Measurements from ENCODE around the gene DNAJC3. TPM values are rescaled to one million over a fixed set of nuclear protein-coding genes. Genes with fewer than 3 reads are reported as not detected.

Gene DNAJC3
- total and polyA plus RNA-seq, 2 of the 8 experiments (the other 6 are each of a cell fraction or from before 2014, with no cell fraction given), result 4.3 to 24.1 TPM

- Histone ChIP-seq H4K5ac (ENCODE audit: insufficient read length, low read depth, low read length) (no peak overlapping the region), H3K4me1 (replicated peaks in 1 of 4; ENCODE audit: control insufficient read depth in 3 of 4, insufficient read depth in 4 of 4, low read length in 3 of 4) (no peaks in the 10 kb centered on the region), H3K4ac (replicated peaks; ENCODE audit: insufficient read length, low read depth, low read length) (no peak overlapping the region), H3K79me1 (ENCODE audit: low read depth, low read length) (peaks cover 3% of the 10 kb centered on the region; the same call in 1 of the 2 replicates), H2BK5ac (ENCODE audit: low read depth, low read length) (no peak overlapping the region), H2AFZ (ENCODE audit: low read length) (no peak overlapping the region), H3K9ac (replicated peaks in 1 of 4; ENCODE audit: extremely low read depth in 1 of 4, low read depth in 3 of 4, low read length in 3 of 4) (no peak overlapping the region), H3K27me3 (replicated peaks in 1 of 4; ENCODE audit: control insufficient read depth in 3 of 4, extremely low read depth in 1 of 4, insufficient read depth in 3 of 4, low read length in 3 of 4) (no peaks in the 10 kb centered on the region), H3K4me3 (ENCODE audit: extremely low read depth in 1 of 4, insufficient read depth in 2 of 4, low read depth in 3 of 4, low read length in 4 of 4) (no peak overlapping the region), H3K36me3 (ENCODE audit: control insufficient read depth in 2 of 4, insufficient read depth in 4 of 4, low read length in 3 of 4) (0 out of 8 replicates have a peak, but pooled peaks cover 0 to 3% (median 0%) of the 10 kb centered on the region in 4 experiments), H3K18ac (ENCODE audit: extremely low read depth, low read length) (no peak overlapping the region), H2BK120ac (replicated peaks; ENCODE audit: low read depth, low read length) (no peak overlapping the region), H4K20me1 (replicated peaks in 1 of 2; ENCODE audit: control insufficient read depth in 1 of 2, insufficient read depth in 2 of 2, low read length in 2 of 2) (peaks cover 1 to 3% of the 10 kb centered on the region in 2 experiments), H3K4me2 (ENCODE audit: insufficient read depth in 1 of 2, low read depth in 2 of 2, low read length in 2 of 2) (no peak overlapping the region), H3K23ac (ENCODE audit: insufficient read length) (no peak overlapping the region), H4K8ac (ENCODE audit: extremely low read depth, insufficient read depth, low read length) (no peak overlapping the region), H3K56ac (replicated peaks; ENCODE audit: insufficient read length, low read depth, low read length) (no peak overlapping the region), H4K91ac (replicated peaks; ENCODE audit: insufficient read length, low read length) (no peak overlapping the region), H3K27ac (ENCODE audit: low read depth, low read length) (no peak overlapping the region), H3K79me2 (ENCODE audit: control insufficient read depth in 1 of 2, insufficient read depth in 2 of 2, low read length in 2 of 2) (peaks cover 0 to 4% of the 10 kb centered on the region in 2 experiments; a peak in 1 of 4 replicates), H2BK15ac (ENCODE audit: low read length) (no peak overlapping the region), H3K14ac (ENCODE audit: insufficient read length) (no peak overlapping the region), H3K9me3 (ENCODE audit: insufficient read depth in 2 of 2, low read depth in 1 of 2, low read length in 1 of 2) (no peaks in the 10 kb centered on the region), H2AK5ac (ENCODE audit: low read depth, low read length) (no peak overlapping the region), H2BK12ac (ENCODE audit: low read depth, low read length) (no peak overlapping the region), H2BK20ac (ENCODE audit: low read length) (no peak overlapping the region), H3K23me2 (ENCODE audit: low read depth, low read length) (no peaks in the 10 kb centered on the region; the same call in 1 of the 2 replicates)
- ChIA-PET CTCF (ENCODE audit: partially characterized antibody) (interaction anchor here (1.1 to 4.5 kb wide), 3 partner anchors 11 to 126 kb away, joined by 3 to 31 read pairs (median 4); no protein-coding TSS in a partner anchor), POLR2A (ENCODE audit: partially characterized antibody) (no interaction called here)
- DNase-seq (ENCODE audit: low read depth in 1 of 2, low spot score in 2 of 2) (no peak), FAIRE-seq (no peak)
- 92% methylated on average over 5 of the region's 5 CpGs; no CpG with 5 or more reads in 1 of the 2 experiments for WGBS, 2 experiments (ENCODE audit: extremely low coverage in 1 of 2, insufficient coverage in 1 of 2, insufficient read length in 1 of 2, insufficient replicate concordance in 2 of 2, low coverage in 1 of 2, low lambda C conversion rate in 2 of 2, missing lambda C conversion rate in 1 of 2)
- no peak for TF ChIP-seq POLR2A (IDR thresholded peaks at IDR 0.05; ENCODE audit: control extremely low read depth in 1 of 2, low read depth in 2 of 2, low read length in 2 of 2)
- no peak for TF ChIP-seq ATF3 (IDR thresholded peaks at IDR 0.05; ENCODE audit: insufficient read depth, low read depth, low read length)
- no peak for TF ChIP-seq KDM4A (IDR thresholded peaks at IDR 0.05; ENCODE audit: low read depth, low read length, severe bottlenecking)
- TF ChIP-seq SIX5 (IDR thresholded peaks at IDR 0.05; ENCODE audit: low read depth, low read length), result no peak
- TF ChIP-seq POLR2AphosphoS5 (IDR thresholded peaks at IDR 0.05; ENCODE audit: low read depth, low read length), result no peak
- no peak for TF ChIP-seq SAP30 (IDR thresholded peaks at IDR 0.05; ENCODE audit: insufficient read depth, insufficient replicate concordance, low read length)
- no peak for TF ChIP-seq TEAD4 (IDR thresholded peaks at IDR 0.05; ENCODE audit: low read depth, low read length)
- no peak for TF ChIP-seq SUZ12 (IDR thresholded peaks at IDR 0.05; ENCODE audit: low read length)
- no peak for TF ChIP-seq BCL11A (IDR thresholded peaks at IDR 0.05; ENCODE audit: low read depth in 2 of 2, low read length in 2 of 2)
- TF ChIP-seq NANOG (IDR thresholded peaks at IDR 0.05; ENCODE audit: insufficient read depth, low read depth, low read length, poor library complexity, severe bottlenecking), result no peak
- TF ChIP-seq CHD2 (IDR thresholded peaks at IDR 0.05; ENCODE audit: low read length), result no peak
- TF ChIP-seq YY1 (IDR thresholded peaks at IDR 0.05; ENCODE audit: low read depth, low read length), result no peak
- TF ChIP-seq TAF7 (optimal IDR thresholded peaks at IDR 0.05; ENCODE audit: borderline replicate concordance, low read depth, low read length), result no peak
- TF ChIP-seq RXRA (IDR thresholded peaks at IDR 0.05; ENCODE audit: insufficient read depth, low read depth, low read length), result no peak
Measured at GRCh38 chr13:95708391-95708774, 31.4 kb downstream of the DNAJC3 start.
